ENCODE results near the gene SH3RF2. TPM values are rescaled to one million over a fixed set of nuclear protein-coding genes. Genes with fewer than 3 reads are reported as not detected.

SH3RF2 gene
- total RNA-seq, 1 donor from 2014 or later = 12.0 TPM

GRCh38 chr5:146040527-146040926, 104.1 kb downstream of the SH3RF2 start:
- H3K4me3 ChIP-seq (ENCODE audit: low read depth, low read length) = no peak overlapping the region
- no peak for DNase-seq (ENCODE audit: low read depth)
- TF ChIP-seq CTCF (conservative IDR thresholded peaks at IDR 0.05; ENCODE audit: low read depth, low read length) = no peak

- peak; percentile 47 for TF ChIP-seq CTCF (conservative IDR thresholded peaks at IDR 0.05; ENCODE audit: low read depth, low read length)
- no peak for DNase-seq (ENCODE audit: low read depth)
- no peak overlapping the region for H3K4me3 ChIP-seq (ENCODE audit: low read depth, low read length)
Observed at GRCh38 chr5:146041180-146041789, 104.9 kb downstream of the SH3RF2 start.

- DNase-seq (ENCODE audit: low read depth) = peak; percentile 55
- TF ChIP-seq CTCF (conservative IDR thresholded peaks at IDR 0.05; ENCODE audit: low read depth, low read length) = no peak
- no peak overlapping the region for H3K4me3 ChIP-seq (ENCODE audit: low read depth, low read length)
Observed at GRCh38 chr5:146042628-146043279, 106.4 kb downstream of the SH3RF2 start.

- TF ChIP-seq CTCF (conservative IDR thresholded peaks at IDR 0.05; ENCODE audit: low read depth, low read length) = no peak
- no peak overlapping the region for H3K4me3 ChIP-seq (ENCODE audit: low read depth, low read length)
- DNase-seq (ENCODE audit: low read depth) = no peak
Observed at GRCh38 chr5:146043722-146044121, 107.3 kb downstream of the SH3RF2 start.

GRCh38 chr5:146047396-146047795, 111.0 kb downstream of the SH3RF2 start:
- no peak for TF ChIP-seq CTCF (conservative IDR thresholded peaks at IDR 0.05; ENCODE audit: low read depth, low read length)
- no peak for DNase-seq (ENCODE audit: low read depth)
- H3K4me3 ChIP-seq (ENCODE audit: low read depth, low read length) = no peak overlapping the region

GRCh38 chr5:146048994-146049703, 112.8 kb downstream of the SH3RF2 start:
- peak; percentile 44 for DNase-seq (ENCODE audit: low read depth)
- H3K4me3 ChIP-seq (ENCODE audit: low read depth, low read length) = no peak overlapping the region
- peak; percentile 89 for TF ChIP-seq CTCF (conservative IDR thresholded peaks at IDR 0.05; ENCODE audit: low read depth, low read length)

Data from epithelial cell of proximal tubule (primary cell).